NCI-H1048 (cell line): ENCODE results near the gene TOX2.

Experiments used
- DNase-seq: peaks from one replicate; lab custom pipeline; 2025; lab: John Stamatoyannopoulos, UW

TOX2 gene

DNA sequence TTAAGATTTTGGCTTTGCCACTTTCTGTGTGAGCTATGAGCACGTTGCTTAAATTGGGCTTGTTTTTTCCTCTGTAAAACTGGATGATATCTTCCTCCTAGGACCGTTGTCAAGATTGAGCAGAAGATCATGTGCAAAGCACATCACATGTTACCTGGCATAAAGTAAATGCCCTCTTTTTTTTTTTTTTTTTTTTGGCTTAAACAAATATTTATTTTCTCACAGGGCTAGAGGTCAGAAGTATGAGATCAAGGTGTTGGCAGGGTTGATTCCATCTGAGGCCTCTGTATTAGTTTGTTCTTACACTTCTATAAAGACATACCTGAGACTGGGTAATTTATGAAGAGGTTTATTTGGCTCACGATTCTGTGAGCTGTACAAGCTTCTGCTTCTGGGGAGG lies 42.7 kb downstream of the TOX2 start:
- DNase-seq: no peak

DNA sequence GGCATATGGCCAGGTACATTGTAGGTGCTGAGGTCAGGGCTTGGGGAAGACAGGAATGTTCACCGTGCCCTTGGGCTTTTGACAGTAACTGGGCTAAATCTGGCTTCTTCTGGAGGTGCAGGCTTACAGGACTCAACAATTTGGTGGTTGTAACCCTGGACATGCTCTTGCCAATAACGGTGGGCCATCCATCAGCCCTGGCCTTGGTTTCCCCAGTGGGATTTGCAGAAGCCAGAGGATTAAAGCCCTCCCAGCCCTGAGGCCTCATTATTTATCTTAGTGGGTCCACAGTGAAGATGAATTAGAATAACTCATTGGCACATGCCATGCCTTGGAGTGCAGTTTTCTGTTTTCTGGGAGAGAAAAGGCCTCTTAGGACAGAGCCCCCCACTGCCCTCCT lies 44.0 kb downstream of the TOX2 start:
- DNase-seq: no peak

DNA sequence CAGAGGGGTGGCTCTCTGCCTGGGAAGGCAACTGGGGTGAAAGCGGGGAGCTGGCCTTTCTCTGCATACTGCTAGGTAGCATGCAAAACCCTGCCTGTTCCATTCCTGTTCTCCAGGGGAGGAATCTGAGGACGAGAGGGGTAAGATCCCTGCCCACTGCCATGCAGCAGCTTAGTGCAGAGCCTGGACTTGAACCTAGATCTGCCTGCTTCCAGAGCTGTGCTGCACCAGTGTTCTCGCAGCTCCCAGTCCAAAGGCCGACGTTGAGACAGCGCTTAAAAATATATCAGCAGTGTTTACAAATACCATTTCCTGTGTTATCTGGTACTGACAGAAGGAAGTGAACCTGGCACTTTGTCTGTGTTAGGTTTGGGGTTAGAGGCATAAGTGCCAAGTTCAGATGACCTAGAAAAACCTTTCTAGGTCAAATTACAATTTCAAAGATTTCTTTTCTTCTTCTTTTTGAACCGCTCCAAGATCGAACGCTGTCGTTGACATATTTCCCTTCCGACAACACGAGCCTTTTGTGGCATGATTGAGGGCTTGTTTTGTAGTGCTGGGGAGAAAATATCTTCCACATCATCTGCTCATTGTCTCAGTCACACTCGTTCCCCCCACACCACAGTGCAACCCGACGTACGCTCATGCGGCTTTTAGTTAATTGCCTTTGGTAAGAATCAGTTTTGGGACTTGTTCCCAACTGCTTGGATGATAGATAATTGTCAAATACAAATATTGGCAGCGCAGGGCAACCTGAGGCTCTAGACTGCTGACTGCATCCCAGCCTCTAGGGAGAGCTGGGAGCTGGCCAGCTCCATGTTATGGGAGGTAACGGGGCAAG lies 44.6 kb downstream of the TOX2 start:
- no peak for DNase-seq

DNA sequence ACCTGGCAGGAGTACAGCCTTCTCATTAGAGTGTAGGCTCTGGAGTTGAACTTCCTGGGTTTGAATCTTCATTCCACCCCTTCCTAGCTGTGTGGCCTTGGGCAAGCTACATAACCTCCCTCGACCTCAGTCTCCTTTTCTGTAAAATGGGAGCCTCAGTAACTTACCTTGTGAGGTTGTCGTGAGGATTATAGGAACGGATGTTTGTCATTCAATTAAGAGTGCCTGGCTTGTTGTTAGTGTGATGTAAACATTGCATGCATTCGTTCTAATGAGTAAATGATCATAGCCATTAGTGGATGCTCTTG lies 45.2 kb downstream of the TOX2 start:
- DNase-seq: no peak

DNA sequence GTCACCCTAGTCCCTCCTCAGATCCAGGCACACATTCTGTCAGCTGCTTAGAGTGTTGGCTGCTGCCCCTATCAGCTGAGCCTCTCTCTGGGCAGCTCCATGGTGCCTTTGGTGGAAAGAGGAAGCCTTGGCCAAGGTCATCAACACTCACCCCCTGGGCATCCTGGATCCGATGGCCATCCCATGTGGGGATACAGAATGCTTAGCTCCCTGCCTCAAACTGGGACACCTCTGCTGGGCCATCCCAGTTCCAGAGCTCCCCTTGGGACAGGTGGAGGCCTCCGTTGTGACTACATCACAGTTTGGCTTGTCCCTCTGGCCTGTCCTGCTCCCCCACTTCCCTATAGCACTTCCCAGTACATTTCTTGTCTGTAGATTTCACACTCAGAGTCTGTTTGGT lies 45.6 kb downstream of the TOX2 start:
- DNase-seq: no peak

DNA sequence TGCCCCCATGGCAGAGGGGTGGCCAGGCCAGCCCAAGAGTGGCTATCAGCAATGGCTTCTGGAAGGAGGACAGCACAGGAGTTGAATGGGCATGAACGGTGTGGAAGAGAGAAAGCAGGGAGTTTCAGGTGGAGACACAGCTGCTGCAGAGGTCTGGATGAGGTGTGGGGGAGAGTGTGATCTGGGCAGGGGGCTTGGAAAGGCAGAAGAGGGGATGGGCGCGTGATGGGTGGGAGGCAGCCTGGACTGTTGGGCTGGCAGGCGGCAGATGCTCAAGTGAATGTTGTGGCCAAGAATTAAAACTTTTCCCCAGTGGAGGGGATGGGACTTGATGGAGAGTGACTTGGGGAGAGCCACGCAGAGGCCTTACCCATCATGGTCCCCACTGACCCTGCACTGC lies 46.5 kb downstream of the TOX2 start:
- no peak for DNase-seq

DNA sequence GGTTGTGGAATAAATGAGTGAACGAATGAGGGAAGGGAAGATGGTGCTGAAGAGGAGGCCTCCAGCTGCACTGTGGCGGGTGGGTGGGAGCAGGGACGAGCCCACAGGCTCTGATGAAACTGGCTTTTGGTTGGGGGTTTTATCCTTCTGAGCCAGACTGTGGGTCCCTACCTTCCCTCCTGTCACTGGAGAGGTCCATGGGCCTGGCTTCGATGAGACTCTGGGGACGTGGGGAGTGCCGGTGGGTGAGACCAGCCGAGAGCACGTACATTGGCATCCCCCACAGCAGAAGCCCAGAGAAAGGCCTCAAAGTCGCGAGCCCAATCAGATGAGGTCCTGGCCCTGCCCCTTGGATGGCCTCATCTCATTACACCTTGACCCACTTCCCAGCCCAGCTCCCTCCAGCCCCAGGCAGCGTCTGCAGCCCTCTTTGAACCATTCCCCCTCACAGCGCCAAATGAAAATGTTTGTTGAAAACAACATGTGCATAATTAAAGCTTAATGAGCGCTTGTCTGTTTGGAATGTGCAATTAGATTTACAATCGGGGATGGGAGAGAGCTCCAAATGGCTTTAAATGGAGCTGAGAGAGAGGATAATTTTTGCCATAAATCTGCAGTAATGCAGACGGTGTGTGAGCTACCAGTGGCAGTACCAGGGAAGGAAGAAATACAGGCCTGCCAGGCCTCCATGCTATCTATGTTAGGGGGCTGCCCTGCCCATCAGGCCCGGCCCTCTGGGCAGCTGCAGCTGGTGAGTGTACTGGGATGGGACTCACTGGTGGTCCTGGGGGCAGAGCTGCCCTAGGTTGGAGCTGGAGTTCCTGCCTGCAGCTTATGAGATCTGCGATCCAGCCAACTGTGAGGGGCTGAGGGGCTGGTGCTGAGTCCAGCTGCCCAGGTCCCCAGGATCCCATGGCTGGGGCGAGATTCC lies 47.2 kb downstream of the TOX2 start:
- no peak for DNase-seq

DNA sequence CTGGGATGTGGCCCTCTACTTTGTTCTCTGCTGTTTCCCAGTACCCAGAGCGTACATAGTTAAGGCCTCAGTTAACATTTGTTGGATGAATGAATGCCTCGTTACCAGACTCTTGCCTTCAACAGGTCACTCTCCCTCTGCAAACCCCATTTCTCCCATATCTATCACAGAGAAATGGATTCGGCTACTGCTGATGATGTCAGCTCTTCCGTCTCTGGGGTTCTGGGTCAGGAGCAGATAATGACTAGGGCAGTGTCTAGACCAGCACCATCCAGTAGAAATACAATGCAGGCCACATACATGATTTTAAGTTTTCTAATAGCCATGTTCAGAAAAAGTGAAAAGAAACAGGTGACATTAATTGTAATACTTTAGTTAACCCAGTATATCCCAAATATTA lies 47.9 kb downstream of the TOX2 start:
- DNase-seq: no peak

DNA sequence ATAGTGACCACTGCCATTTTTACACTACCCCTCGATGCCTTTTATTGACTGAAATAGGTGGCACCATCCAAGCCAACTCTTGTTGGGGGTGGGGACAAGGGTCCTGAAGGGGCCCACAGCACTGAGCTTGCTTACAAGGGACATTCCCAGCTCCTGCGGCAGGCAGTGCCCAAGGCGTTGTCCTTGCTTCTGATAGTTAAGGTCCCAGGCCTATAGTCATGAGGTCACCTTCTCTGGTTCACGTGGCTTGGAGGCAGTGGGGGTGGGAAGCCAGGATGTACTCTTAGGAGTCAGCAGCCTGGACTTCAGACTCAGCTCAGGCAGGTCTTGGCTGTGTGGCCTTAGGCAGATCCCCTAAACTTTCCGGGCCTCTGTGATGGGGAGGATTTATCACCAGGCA lies 48.6 kb downstream of the TOX2 start:
- DNase-seq: no peak

DNA sequence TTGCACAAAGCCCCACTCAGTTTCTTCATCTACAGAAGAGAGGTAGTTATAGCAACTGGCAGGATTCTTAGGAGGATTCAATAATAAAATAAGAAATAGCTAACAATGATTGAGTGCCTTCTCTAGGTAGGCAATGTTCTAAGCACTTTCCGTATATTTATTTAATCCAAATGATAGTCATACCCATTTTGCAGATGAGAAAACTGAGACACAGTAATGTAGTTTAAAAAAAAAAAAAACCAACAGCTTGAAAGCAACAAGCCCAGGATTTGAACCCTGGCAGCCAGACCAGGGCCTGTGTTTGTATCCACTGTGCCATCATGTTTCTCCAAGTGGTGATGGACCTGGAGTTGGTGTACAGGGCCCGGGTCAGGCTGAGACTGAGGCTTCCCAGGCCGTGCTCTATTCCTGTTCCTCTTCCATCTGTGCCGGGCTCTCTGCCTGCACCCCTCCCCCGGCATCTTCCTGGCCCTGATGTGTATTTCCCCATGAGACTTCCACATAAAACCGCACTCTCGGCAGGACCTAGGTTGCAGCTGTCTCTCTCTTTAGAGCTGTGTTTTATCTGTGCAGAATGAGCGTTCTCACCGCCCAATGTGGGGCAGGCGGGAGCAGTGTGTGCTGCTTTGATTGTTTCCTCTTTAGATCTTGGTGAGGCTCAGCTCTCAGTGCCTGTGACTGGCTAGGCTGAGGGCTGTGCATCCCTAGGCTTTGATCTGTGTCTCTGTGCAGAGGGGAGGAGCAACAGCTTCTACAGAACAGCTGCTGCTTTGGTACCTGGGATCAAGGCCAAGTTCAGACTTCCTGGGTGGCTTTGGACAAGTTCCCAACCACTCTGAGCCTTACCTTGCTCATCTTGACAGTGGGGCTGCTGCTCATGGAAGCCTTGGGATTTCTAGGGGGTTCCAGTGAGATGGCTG lies 49.5 kb downstream of the TOX2 start:
- DNase-seq: no peak

DNA sequence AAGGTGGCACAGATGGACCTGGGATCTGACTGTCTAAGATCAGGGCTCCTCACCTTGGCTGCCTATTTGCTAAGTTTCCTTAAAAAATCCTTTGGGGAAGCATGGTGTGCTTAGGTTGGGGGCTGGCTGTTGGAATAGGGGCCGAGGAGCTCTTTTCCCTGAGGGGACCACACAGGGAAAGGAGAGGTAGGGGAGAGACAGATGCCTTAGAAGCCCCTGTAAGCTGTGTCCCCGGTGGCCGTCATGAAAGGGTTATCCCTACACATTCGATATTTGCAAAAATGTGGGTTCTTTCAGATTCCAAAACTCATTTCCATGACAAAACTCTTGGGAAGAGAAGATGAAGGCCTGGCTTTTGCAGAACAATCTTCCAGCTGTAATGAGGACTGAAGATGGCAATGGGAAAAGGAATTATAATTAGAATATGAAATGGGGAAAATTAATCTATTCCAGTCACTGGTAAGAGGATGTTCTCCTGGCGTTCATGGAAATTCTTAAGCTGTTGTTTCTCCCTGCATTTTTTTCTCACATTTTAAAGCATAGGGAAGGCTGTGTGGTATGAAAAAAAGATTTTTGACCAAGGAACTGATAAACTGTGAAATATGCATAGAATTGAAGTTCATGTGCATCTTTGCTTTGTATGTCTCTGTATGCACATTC lies 53.8 kb downstream of the TOX2 start:
- DNase-seq: no peak

DNA sequence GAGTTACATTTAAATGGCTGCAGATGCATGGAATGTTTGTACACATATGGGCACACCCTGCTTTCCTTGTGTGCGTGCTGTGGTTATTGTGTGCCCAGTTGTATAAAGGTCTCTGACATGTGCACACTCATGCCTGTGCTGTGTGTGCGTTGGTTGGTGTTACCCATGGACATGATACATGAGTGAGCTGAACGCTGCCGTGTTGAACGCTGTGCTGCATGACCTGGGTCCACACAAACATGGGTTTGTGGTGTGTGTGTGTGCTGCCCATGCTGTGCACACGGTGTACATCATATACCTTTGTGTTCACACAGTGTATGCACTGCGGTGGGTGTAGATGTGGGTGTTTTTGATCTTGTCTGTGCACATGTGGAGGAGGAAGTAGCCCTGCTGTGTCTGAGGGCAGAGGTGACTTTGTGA lies 54.4 kb downstream of the TOX2 start:
- no peak for DNase-seq

DNA sequence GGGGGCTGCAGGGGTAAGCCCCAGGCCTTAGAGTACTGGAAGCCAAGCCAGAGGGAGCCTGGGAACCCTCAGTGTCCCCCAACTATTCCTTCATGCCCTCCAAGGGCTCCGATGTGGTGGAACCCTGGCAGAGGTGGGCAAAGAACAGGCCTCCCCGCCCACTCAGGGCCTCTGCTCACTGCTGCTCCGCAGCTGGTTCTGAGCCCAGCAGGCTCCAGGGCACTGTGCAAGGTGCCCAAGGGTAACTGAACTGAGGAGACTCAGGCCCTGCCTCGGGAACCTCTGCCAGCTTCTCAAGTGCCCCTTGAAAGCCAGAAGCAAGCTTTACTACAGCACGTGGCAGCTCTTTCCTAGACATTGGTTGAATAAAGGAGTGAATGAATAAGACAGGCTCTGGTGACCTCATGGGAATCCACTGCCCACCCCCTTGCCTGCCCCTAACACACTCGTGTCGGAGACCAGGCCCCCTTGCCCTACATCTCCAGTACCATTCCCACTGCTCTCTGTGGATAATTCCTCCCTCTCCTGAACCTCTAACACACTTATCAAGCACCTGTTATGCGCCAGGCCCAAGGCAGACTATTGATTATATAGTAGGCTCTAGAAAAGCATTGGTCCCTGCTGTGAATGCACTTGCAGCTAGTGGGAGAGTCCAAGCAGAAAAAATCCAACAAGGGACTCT lies 55.0 kb downstream of the TOX2 start:
- DNase-seq: no peak

DNA sequence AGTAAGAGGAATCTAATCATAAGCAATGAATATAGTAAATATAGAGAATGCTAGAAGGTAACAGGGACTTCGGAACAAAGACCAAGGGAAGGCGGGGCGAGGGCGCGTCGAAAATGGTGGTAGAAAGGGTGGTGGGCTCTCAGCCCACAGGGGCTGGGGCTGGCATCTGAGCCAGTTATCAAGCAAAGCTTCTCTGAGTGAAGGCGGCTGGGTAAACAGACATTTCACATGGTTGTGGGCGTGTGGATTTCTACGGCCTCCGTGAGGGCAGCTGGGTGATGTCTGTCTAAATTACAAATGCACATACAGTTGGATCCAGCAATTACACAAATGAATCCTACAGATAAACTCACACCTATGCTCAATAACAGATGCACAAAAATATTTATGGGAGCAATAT lies 56.6 kb downstream of the TOX2 start:
- no peak for DNase-seq

DNA sequence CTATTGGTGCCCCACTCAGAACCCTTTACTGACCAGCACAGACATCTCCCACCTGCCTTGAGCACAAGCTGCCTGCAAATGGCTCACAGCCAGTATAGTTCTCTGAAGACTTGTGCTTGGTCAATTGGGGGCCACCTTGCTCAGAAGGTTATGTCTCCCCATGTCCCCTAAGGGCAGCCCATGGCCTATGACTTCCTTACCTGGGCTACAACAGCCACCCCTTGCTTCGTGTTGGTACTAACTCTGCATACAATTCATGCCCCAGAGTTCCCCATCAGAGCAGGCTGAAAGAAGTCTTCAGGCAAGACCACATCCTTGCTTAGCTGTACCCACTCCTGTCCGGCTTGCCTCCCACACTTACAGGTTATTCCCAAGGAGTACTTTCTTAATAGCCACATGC lies 57.4 kb downstream of the TOX2 start:
- no peak for DNase-seq

DNA sequence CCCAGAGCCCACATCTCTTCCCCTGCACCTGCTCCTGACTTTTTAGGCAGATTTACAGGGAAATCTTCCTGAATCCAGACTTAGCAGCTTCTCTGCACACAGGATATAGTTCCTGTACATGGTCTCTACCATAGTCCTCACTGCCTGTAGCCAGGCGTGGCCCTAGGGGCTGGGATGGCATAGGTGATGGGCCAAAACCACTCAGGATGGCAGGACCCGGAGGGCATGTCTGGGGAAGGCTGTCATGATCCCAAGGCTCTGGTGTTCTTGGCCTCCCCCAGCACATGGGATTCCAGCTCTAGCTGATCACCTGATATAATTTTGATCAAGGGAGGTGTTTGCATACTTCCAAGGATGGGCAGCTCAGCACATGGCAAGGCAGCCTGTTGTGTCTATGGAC lies 58.0 kb downstream of the TOX2 start:
- no peak for DNase-seq

DNA sequence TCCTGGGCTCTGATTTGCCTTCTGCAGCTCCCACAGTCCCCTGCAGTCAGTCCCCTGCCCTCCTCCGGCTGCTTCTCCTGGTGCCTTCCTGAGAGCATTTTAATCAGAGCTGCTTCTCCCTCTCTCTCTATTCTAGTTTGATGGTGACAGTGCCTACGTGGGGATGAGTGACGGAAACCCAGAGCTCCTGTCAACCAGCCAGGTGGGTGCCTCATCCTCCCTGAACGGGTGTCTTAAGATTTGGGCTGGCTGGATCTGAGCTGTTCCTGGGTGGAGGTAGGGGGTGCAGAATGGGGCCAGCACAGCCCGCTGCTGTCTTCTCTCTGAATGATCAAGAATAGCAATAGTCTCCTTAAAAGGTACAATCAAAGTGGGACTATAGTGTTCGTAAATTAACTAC lies 58.6 kb downstream of the TOX2 start:
- DNase-seq: no peak

DNA sequence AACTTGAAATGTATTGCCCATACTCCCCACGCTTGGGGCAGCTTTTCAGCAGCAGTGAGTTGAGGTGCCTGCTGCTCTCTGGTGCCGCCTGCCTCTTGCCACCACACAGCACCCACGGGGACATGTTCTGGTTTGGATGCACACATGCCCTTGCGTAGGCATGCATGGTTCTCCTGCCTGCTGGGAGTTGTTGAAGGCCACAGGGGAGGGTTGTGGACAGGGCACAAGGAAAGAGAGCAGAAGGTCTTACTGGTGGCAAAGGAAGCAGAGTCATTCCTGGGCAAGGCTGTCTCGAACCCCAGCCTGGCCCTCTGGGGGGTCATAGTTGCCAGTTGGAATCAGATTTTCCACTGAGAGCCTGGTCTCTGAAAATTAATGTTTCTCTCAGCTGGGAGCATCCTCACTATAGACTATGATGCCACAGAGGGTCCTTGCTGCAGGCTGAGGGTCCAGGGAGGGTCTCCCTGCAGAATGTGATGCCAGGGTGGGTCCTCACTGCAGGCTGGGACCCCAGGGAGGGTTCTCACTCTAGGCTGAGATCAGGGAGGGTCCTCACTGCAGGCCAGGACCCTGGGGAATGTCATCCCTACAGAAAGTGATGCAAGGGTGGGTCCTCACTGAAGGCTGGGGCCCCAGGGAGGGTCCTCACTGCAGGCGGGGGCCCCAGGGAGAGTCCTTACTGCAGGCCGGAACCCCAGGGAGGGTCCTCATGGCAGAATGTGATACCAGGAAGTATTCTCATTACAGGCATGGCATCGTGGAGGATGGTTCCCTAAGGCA lies 59.2 kb downstream of the TOX2 start:
- DNase-seq: no peak

DNA sequence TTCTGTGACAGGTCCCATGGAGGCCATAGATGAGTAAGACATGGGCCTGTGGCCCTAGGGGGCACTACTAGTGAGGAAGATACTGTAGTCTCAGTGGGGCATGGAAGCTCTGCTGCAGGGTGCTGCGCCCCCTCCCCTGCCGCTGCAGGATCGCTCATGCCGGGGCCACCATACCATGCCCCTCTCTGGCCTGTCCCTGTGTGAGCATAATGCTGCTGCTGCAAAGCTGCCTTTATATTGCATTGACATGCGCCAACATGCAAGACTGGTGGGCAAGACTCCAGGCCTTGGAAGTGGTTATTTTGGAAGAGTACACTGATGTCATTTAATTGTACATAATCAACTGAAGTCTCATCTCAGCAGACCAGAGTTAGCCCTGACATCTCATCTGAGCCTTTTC lies 60.0 kb downstream of the TOX2 start:
- DNase-seq: no peak

DNA sequence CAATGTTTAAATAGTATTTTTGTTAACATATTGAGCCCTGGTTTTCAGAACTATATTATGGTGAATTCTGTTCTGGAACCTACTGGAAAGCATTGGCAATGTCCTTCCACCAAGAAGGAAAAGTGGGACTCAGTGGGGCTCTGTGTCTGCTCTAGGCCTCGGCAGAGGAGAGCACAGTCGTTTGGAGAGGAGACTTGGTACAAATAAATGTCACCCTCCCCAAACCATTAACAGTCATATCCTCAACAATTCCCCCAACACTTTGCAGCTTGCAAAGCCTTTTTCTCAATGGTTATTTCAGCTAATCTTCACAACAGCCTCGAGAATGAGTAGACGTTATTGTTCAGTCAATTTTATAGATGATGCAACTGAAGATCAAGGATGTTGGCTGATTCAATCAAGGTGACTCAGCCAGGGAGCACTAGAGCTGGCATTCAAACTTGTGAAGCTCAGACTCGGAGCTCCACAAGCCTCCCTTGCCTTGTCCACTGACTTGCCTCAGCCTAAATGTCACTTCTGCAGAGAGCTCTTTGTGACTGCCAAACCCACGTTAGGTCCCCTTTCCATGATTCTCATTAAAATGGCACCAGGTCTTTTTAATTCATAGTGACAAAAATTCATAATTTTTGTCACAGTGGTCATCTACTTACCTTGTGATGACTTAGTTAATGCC lies 60.6 kb downstream of the TOX2 start:
- DNase-seq: no peak
